Measurements from ENCODE around the gene JUNB.
A peak's percentile ranks its signal among the peaks of the same experiment; 100 is the strongest.

The JUNB gene

DNA sequence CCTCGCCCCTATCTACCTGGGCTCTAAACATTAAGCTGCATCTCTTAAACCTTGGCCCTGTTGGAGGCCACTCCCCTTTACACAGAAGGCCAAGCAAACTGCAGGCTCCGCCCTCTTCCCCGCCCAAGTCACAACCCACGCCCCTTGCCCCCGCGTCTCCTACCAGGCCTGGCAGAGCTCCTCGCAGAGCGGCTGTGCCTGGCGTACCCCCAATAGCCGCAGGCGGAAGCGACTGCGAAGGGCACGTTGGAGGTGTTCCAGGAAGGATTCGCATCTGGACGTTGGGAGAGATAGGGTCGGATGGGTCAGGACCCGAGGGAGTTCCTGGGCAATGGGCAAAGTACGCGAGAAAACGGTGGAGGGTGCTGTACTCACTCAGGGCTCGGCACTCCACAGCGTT lies 37.2 kb downstream of the JUNB start:
- Histone ChIP-seq H3K4ac (ENCODE audit: low read depth in 1 of 2, low read length in 2 of 2) (no peak overlapping the region), H3K79me1 (replicated peaks; ENCODE audit: low read length, poor library complexity, severe bottlenecking) (no peaks in the 10 kb centered on the region), H3K14ac (ENCODE audit: low read length in 2 of 2) (no peak overlapping the region), H2AFZ (ENCODE audit: low read depth, low read length) (no peak overlapping the region), H3K9me3 (ENCODE audit: control insufficient read depth, low read length) (no peaks in the 10 kb centered on the region), H3K9ac (ENCODE audit: low read length) (no peak overlapping the region), H4K8ac (ENCODE audit: low read length) (no peak overlapping the region), H2AK5ac (ENCODE audit: low read length, severe bottlenecking) (no peak overlapping the region), H2BK12ac (ENCODE audit: low read length in 2 of 2) (no peak overlapping the region), H2BK5ac (ENCODE audit: low read depth, low read length, poor library complexity, severe bottlenecking) (no peak overlapping the region), H2BK15ac (ENCODE audit: low read depth, poor library complexity, severe bottlenecking) (no peak overlapping the region), H2BK120ac (ENCODE audit: low read depth, low read length) (no peak overlapping the region), H3K27me3 (ENCODE audit: control insufficient read depth in 1 of 2, insufficient read depth in 1 of 2, low read length in 2 of 2) (peaks cover 66 to 71% of the 10 kb centered on the region in 2 experiments), H3K27ac (ENCODE audit: low read length, poor library complexity, severe bottlenecking) (no peak overlapping the region), H3K4me3 (ENCODE audit: insufficient read depth in 1 of 2, low read depth in 1 of 2, low read length in 2 of 2) (no peak overlapping the region), H4K91ac (ENCODE audit: low read length) (no peak overlapping the region), H3K18ac (ENCODE audit: low read depth in 1 of 2, low read length in 2 of 2) (no peak overlapping the region), H3K36me3 (ENCODE audit: control insufficient read depth in 1 of 2, insufficient read depth in 2 of 2, low read depth in 1 of 2, low read length in 2 of 2) (no peaks in the 10 kb centered on the region), H3K23ac (ENCODE audit: low read length in 2 of 2) (no peak overlapping the region), H3K4me1 (ENCODE audit: control insufficient read depth, insufficient read depth, low read depth, low read length) (peaks cover 11% of the 10 kb centered on the region), H3K4me2 (ENCODE audit: low read length, poor library complexity, severe bottlenecking) (no peak overlapping the region)
- no peak for DNase-seq
- 17% methylated on average over 21 of the region's 23 CpGs for WGBS

DNA sequence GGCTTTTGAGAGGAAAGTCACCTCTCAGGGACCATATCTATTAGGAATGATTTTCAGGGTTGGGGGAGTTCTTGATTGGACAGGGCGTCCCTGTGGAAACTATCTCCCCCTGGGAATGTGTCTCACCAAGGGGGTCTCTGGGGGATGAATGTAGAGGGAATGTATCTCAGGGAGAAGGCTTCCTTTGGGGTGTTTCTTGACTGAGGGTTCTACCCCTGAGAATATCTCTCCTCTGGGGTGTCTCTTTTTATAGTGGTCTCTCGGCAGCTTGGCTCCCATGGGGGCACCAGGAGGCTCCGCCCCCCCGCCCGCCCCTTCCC lies 42.1 kb downstream of the JUNB start:
- no peak overlapping the region for H4K91ac ChIP-seq (ENCODE audit: low read length)
- H2AFZ ChIP-seq (ENCODE audit: low read depth, low read length): no peak overlapping the region
- H3K9ac ChIP-seq (ENCODE audit: low read length): no peak overlapping the region
- no peak overlapping the region for H4K8ac ChIP-seq (ENCODE audit: low read length)
- H2BK15ac ChIP-seq (ENCODE audit: low read depth, poor library complexity, severe bottlenecking): no peak overlapping the region
- H3K23ac ChIP-seq (ENCODE audit: low read length in 2 of 2): no peak overlapping the region
- no peak overlapping the region for H2AK5ac ChIP-seq (ENCODE audit: low read length, severe bottlenecking)
- H3K4me2 ChIP-seq (ENCODE audit: low read length, poor library complexity, severe bottlenecking): no peak overlapping the region
- WGBS: 9% methylated on average over 1 of the region's 5 CpGs
- no peak overlapping the region for H3K27ac ChIP-seq (ENCODE audit: low read length, poor library complexity, severe bottlenecking)
- DNase-seq: no peak
- H3K79me1 ChIP-seq (replicated peaks; ENCODE audit: low read length, poor library complexity, severe bottlenecking): no peaks in the 10 kb centered on the region
- H3K18ac ChIP-seq (ENCODE audit: low read depth in 1 of 2, low read length in 2 of 2): no peak overlapping the region
- no peaks in the 10 kb centered on the region for H3K9me3 ChIP-seq (ENCODE audit: control insufficient read depth, low read length)
- no peaks in the 10 kb centered on the region for H3K36me3 ChIP-seq (ENCODE audit: control insufficient read depth in 1 of 2, insufficient read depth in 2 of 2, low read depth in 1 of 2, low read length in 2 of 2)
- no peak overlapping the region for H2BK120ac ChIP-seq (ENCODE audit: low read depth, low read length)
- no peak overlapping the region for H3K14ac ChIP-seq (ENCODE audit: low read length in 2 of 2)
- H3K4me3 ChIP-seq (ENCODE audit: insufficient read depth in 1 of 2, low read depth in 1 of 2, low read length in 2 of 2): no peak overlapping the region
- peaks cover 93 to 94% of the 10 kb centered on the region in 2 experiments for H3K27me3 ChIP-seq (ENCODE audit: control insufficient read depth in 1 of 2, insufficient read depth in 1 of 2, low read length in 2 of 2)
- H2BK12ac ChIP-seq (ENCODE audit: low read length in 2 of 2): no peak overlapping the region
- H3K4me1 ChIP-seq (ENCODE audit: control insufficient read depth, insufficient read depth, low read depth, low read length): peaks cover 24% of the 10 kb centered on the region
- no peak overlapping the region for H2BK5ac ChIP-seq (ENCODE audit: low read depth, low read length, poor library complexity, severe bottlenecking)
- no peak overlapping the region for H3K4ac ChIP-seq (ENCODE audit: low read depth in 1 of 2, low read length in 2 of 2)

DNA sequence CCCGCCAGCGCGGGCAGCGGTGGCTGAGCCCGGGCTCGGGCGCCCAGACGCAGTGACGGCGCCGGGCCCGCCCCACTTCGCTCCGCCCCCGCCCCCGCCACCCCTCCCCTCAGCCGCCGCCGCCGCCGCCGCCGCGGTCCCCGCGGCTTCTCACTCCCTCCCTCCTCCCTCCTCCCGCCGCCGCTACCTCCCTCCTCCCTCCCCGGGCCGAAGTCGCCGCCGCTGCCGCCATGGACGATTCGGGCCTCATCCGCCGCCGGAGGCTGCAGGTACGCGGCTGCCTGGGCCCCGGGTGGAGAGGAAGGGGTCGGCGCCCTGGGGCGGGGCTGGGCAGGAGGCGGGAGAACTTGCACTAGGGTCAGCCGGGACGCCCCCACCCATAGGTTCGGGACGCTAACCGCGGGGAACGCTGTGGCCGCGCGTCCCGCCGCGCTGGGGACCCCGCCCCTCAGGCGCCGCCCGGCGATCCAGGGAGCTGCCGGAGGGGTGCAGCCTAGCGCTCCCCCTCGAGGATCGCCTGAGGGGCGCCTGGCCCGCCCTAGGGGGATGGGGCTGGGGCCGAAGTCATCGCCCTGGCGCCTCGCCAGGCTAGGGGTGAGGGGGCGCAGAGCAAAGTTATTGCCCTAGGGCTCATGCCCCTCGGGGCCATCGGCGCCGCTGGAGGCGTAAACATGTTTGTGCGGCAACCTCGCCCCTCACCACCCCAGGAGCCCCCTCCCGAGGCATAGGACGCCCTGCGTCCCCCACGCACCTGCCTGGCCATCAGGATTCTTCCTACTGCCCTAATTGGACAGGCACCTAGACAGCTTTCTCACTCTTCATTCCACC lies 42.7 kb downstream of the JUNB start:
- H3K18ac ChIP-seq (ENCODE audit: low read depth in 1 of 2, low read length in 2 of 2): no peak overlapping the region
- peak overlapping the region; percentile 87 for H3K4me2 ChIP-seq (ENCODE audit: low read length, poor library complexity, severe bottlenecking)
- no peak overlapping the region for H2AFZ ChIP-seq (ENCODE audit: low read depth, low read length)
- no peak overlapping the region for H3K23ac ChIP-seq (ENCODE audit: low read length in 2 of 2)
- H3K36me3 ChIP-seq (ENCODE audit: control insufficient read depth in 1 of 2, insufficient read depth in 2 of 2, low read depth in 1 of 2, low read length in 2 of 2): no peaks in the 10 kb centered on the region
- no peak overlapping the region for H2BK12ac ChIP-seq (ENCODE audit: low read length in 2 of 2)
- peaks cover 90 to 94% of the 10 kb centered on the region in 2 experiments for H3K27me3 ChIP-seq (ENCODE audit: control insufficient read depth in 1 of 2, insufficient read depth in 1 of 2, low read length in 2 of 2)
- H2BK5ac ChIP-seq (ENCODE audit: low read depth, low read length, poor library complexity, severe bottlenecking): no peak overlapping the region
- H4K8ac ChIP-seq (ENCODE audit: low read length): no peak overlapping the region
- no peak overlapping the region for H3K27ac ChIP-seq (ENCODE audit: low read length, poor library complexity, severe bottlenecking)
- H3K9ac ChIP-seq (ENCODE audit: low read length): no peak overlapping the region
- H2BK15ac ChIP-seq (ENCODE audit: low read depth, poor library complexity, severe bottlenecking): no peak overlapping the region
- no peak overlapping the region for H2AK5ac ChIP-seq (ENCODE audit: low read length, severe bottlenecking)
- DNase-seq: no peak
- no peak overlapping the region for H2BK120ac ChIP-seq (ENCODE audit: low read depth, low read length)
- H3K14ac ChIP-seq (ENCODE audit: low read length in 2 of 2): peak overlapping the region in 1 of 2 experiments; percentile 11
- H3K4me1 ChIP-seq (ENCODE audit: control insufficient read depth, insufficient read depth, low read depth, low read length): peaks cover 29% of the 10 kb centered on the region
- H3K79me1 ChIP-seq (replicated peaks; ENCODE audit: low read length, poor library complexity, severe bottlenecking): no peaks in the 10 kb centered on the region
- 1% methylated on average over 36 of the region's 87 CpGs for WGBS
- H3K4me3 ChIP-seq (ENCODE audit: insufficient read depth in 1 of 2, low read depth in 1 of 2, low read length in 2 of 2): peak overlapping the region in 1 of 2 experiments; percentile 53
- no peak overlapping the region for H3K4ac ChIP-seq (ENCODE audit: low read depth in 1 of 2, low read length in 2 of 2)
- H4K91ac ChIP-seq (ENCODE audit: low read length): no peak overlapping the region
- no peaks in the 10 kb centered on the region for H3K9me3 ChIP-seq (ENCODE audit: control insufficient read depth, low read length)

DNA sequence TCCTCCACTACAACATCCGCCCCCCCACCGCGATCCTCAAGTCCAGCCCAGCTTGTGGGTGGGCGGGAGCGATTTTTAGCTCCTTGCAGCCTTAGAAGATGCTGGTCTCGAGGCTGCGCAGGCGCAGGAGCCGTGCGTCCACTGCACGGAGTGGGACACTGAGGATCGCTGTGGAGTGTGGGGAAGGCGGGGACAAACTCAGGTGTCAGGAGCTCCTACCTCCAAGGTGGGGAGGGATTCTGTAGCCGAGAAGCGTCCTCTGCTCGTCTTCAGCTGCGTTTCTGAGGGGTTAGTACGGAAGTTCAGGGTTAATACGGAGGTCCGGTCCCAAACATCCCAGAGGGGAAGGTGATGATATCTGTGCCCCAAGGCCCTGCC lies 43.3 kb downstream of the JUNB start, which contains the start of gene RTBDN:
Gene RTBDN, minus strand, starts transcription at position 14 of the 378 bp plus-strand sequence. CDS start 4,600 bp downstream, outside the sequence.
- 14% methylated on average over 20 of the region's 20 CpGs for WGBS
- no peak within 1 kb of the TSS for H3K18ac ChIP-seq (ENCODE audit: low read depth in 1 of 2, low read length in 2 of 2)
- H2BK15ac ChIP-seq (ENCODE audit: low read depth, poor library complexity, severe bottlenecking): no peak within 1 kb of the TSS
- no peak within 1 kb of the TSS for H3K9ac ChIP-seq (ENCODE audit: low read length)
- no peak for DNase-seq
- no peak within 1 kb of the TSS for H2BK120ac ChIP-seq (ENCODE audit: low read depth, low read length)
- no peak within 1 kb of the TSS for H3K4ac ChIP-seq (ENCODE audit: low read depth in 1 of 2, low read length in 2 of 2)
- H4K8ac ChIP-seq (ENCODE audit: low read length): no peak within 1 kb of the TSS
- no peak within 1 kb of the TSS for H2BK12ac ChIP-seq (ENCODE audit: low read length in 2 of 2)
- H3K27ac ChIP-seq (ENCODE audit: low read length, poor library complexity, severe bottlenecking): no peak within 1 kb of the TSS
- H2AK5ac ChIP-seq (ENCODE audit: low read length, severe bottlenecking): no peak within 1 kb of the TSS
- peaks cover 91 to 95% of the 10 kb centered on the region in 2 experiments for H3K27me3 ChIP-seq (ENCODE audit: control insufficient read depth in 1 of 2, insufficient read depth in 1 of 2, low read length in 2 of 2)
- H3K79me1 ChIP-seq (replicated peaks; ENCODE audit: low read length, poor library complexity, severe bottlenecking): no peaks in the 10 kb centered on the region
- H4K91ac ChIP-seq (ENCODE audit: low read length): no peak within 1 kb of the TSS
- peaks cover 29% of the 10 kb centered on the region for H3K4me1 ChIP-seq (ENCODE audit: control insufficient read depth, insufficient read depth, low read depth, low read length)
- H3K14ac ChIP-seq (ENCODE audit: low read length in 2 of 2): peak within 1 kb of the TSS in 1 of 2 experiments; percentile 11
- no peak within 1 kb of the TSS for H2BK5ac ChIP-seq (ENCODE audit: low read depth, low read length, poor library complexity, severe bottlenecking)
- peak within 1 kb of the TSS in 1 of 2 experiments; percentile 46 for H3K23ac ChIP-seq (ENCODE audit: low read length in 2 of 2)
- H3K9me3 ChIP-seq (ENCODE audit: control insufficient read depth, low read length): no peaks in the 10 kb centered on the region
- no peak within 1 kb of the TSS for H2AFZ ChIP-seq (ENCODE audit: low read depth, low read length)
- H3K4me3 ChIP-seq (ENCODE audit: insufficient read depth in 1 of 2, low read depth in 1 of 2, low read length in 2 of 2): peak within 1 kb of the TSS in 1 of 2 experiments; percentile 53
- no peaks in the 10 kb centered on the region for H3K36me3 ChIP-seq (ENCODE audit: control insufficient read depth in 1 of 2, insufficient read depth in 2 of 2, low read depth in 1 of 2, low read length in 2 of 2)
- H3K4me2 ChIP-seq (ENCODE audit: low read length, poor library complexity, severe bottlenecking): peak within 1 kb of the TSS; percentile 87

Measured in mesenchymal stem cell (in vitro differentiated cells and primary cell).